Keratinocyte (primary cell): ENCODE results near the gene BCAS1.

Experiments
- CTCF ChIP-seq, 3 experiments: IDR thresholded peaks in 1 of 3; conservative IDR thresholded peaks in 1 of 3; optimal IDR thresholded peaks in 1 of 3; 2 replicates in 2 of 3; 3 replicates in 1 of 3; pipeline versions ENCODE3 to v1.5.1; 2011; ENCODE audit warnings: low read length in 3 of 3, mild to moderate bottlenecking in 3 of 3, moderate library complexity in 2 of 3, control low read depth in 1 of 3, inconsistent platforms in 1 of 3; ENCODE audit not compliant: insufficient read depth in 2 of 3; ENCODE audit errors: extremely low read depth in 1 of 3
- EZH2 ChIP-seq: IDR thresholded peaks from one replicate; pipeline ENCODE4 v1.6.1; 2012; ENCODE audit warnings: inconsistent platforms, mild to moderate bottlenecking, low read length, moderate library complexity

GRCh38 chr20:53977391-53977790, 93.0 kb downstream of the BCAS1 start:
- TF ChIP-seq CTCF (optimal IDR thresholded peaks at IDR 0.05 in 1 of 3, IDR thresholded peaks at IDR 0.05 in 1 of 3, conservative IDR thresholded peaks at IDR 0.05 in 1 of 3; ENCODE audit: extremely low read depth in 1 of 3, insufficient read depth in 2 of 3, low read length in 3 of 3) (no peak), EZH2 (no peak)
